Measurements from ENCODE around the gene IGSF22.

DNA sequence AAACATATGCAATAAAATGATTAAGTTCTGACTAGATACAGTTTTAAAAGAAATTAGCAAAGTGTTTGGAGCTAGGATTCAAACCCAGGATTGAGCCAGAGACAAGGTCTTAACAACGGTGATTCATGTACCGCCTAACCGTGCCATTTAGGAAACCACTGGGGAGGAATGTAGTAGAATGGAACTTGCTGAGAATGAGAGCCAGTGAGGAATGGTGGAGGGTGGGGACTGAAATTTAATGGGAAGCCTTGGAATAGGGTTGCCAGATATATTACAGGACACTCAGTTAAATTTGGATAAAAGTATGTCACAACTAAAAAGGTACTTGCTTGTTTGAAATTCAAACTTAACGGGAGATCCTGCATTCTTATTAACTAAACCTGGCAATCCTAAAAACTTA is 57.9 kb downstream of the IGSF22 start:
- TF ChIP-seq EZH2 (IDR thresholded peaks at IDR 0.05) (no peak), POLR2AphosphoS5 (IDR thresholded peaks at IDR 0.05; ENCODE audit: borderline replicate concordance, low read depth, low read length) (no peak), FOXP2 (optimal IDR thresholded peaks at IDR 0.05; ENCODE audit: control extremely low read depth, extremely low read length, insufficient read depth) (no peak)
